Mesenteric fat pad (tissue), 1 donor: ENCODE data around the gene ELMO1. TPM values are rescaled to one million over a fixed set of nuclear protein-coding genes. Genes with fewer than 3 reads are reported as not detected.

ENCODE experiments used
- DNase-seq: peaks from one replicate; pipeline ENCODE4 v3.0.0-alpha.2; 2020; ENCODE audit warnings: low spot score
- total RNA-seq: library from RNA; stranded (reverse); fragmentation: NEBNext Ultra II Directional; extraction: Animal tissue kit (Norgen Biotek cat#: 25700); gene quantifications from one replicate; pipeline ENCODE4 v1.2.1, GENCODE V29; 2021
- donor health status: DM: yes; HTN: yes; CAD: no.

ELMO1 gene
- total RNA-seq, 1 donor from 2014 or later = 48.9 TPM

DNA sequence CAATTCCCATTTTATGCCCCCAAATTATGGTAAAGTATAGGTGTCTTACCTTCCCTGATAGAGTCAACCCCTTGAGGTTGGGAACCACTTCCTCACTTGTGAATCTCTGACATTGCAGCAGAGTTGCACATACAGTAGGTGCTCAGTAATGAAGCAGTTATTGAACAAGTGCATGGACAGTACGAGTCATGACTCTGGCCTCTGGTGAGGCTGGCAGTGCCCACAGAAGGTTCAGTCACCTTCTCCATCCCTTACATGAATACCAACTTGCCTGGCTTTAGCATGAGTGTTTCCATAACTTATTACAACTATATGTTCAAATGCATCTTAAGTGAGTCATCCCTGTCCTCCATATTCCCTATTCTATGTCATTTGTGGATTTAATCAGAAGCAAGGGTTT lies 340.0 kb downstream of the ELMO1 start:
- DNase-seq = no peak

DNA sequence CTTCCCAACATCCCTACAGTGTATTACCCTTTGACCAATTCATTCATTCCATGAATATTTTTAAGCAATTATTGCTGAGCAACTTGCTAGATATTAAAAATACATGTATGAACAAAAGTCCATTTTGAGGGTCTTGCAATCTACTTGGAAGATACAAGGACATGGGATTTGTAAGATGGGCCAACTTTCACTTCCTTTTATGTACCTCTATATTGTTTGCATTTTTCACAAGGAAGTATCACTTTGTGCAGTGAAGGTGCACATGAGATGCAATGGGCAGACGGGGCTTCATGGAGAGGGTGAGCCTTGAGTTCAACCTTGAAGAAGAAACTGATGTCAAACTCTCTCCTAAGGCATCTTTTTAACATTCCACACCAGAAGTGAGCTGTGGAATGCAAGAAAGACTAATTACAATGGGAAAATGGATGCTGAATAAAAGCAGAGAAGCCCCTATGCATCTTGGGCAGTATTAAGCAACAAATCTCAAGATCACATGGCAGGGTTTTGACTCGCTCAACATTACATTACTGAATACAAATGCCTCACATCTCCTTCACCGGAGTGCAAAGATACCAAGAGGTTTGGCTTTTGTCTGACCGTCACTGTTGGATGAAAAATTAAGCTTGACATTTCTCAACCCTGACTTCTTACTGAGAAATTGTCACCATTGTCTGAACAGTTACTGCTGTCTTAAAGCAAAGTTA lies 341.5 kb downstream of the ELMO1 start:
- DNase-seq = no peak

DNA sequence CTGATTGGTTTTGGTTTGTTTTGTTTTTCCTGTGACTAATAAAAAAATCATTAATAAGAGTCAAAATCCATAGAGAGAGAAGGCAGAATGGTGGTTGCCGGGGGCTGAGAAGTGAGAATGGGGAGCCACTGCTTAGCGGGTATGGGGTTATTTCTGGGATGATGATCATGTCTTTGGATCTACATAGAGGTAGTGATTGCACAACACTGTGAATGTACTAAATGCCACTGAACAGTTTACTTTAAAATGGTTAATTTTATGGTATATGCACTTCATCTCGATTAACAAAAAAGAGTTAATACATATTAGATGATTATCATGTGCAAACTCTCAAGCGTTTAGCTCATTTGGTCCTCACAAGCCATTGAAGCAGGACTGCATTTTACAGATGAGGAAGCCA lies 342.9 kb downstream of the ELMO1 start:
- DNase-seq = no peak

DNA sequence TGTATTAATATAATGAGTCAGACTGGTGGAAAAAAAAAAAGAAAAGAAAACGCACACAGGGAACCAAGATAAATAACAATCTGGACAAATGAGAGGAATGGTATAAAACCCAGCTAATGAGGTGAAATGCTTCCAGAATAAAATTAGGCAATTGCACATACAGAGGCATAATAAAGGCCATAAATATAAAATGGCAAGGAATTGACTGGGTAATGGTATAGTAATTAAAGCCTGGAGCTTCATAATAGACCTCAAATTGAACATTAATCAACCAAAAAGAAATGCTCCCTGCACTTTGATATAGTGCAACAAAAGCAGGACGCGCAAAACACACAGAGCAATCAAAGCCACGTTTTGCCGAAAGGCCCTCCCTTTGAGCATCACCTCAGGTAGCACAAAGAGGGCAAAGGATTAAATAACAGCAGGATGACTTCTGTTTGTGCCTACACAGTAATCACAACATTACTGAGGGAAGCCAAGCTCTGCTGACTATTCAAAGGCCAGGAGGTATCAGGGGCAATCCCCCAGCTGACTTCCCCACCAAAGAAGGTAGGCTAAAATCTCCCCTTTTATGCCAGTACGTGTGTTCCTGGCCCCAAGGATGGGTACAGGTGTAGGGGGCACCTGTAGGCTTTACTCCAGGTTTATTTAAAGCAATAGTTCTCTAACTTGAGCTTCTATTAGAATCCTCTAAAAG lies 343.7 kb downstream of the ELMO1 start:
- DNase-seq = no peak

DNA sequence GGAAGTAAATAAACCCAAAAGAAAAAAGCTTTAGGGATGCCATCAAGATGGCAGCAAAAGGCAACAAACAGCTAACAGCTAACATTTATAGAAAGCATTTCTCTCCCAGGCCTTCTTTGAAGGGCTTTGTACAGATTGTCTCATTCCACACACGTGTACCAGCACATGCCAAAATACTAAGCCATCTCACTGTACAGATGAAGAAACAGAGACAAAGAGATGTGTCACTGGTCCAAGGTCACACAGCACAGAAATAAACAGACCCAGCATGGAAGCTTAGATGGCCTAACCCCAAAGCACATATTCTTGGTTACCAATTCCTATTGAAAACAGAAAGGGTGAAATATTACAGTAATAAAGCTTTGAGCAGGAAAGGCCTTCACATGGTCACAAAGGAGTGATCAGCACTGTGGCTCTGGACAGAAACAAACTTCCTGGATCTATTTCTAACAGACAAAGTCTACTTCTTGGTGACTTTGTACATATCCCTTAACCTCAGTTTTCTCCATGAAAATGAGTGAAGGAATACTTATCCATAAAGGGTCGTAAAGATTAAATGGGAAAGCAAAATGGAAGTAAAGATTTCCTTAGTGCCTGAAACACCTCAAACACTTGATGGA lies 346.0 kb downstream of the ELMO1 start:
- DNase-seq = no peak

DNA sequence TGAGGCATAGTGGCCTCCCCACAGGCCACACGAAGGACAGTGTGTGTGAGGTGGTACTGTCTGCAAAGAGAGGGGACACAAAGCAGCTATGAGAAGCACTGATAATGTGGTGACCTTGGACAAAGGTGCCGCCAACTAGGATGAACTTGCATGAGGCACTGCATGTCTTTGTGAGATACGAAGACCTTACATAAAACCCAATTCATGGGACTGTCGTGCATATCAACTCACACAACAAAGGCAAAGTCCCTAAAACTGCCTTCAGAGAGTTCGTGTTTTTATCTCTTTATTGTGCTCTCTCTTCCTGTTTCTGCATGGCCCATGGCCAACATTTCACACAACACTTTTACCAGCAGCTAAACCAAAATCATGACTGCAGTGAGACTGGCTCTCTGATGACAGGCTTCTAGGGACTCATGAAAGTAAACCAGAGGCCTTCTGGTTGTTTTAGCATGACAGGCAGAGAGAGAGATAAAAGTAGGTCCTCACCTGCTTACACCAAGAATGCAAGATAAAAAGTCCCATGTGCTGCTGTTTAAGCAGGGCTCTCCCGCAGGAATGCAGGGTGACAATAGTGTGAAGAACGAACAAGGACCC lies 347.8 kb downstream of the ELMO1 start:
- no peak for DNase-seq

DNA sequence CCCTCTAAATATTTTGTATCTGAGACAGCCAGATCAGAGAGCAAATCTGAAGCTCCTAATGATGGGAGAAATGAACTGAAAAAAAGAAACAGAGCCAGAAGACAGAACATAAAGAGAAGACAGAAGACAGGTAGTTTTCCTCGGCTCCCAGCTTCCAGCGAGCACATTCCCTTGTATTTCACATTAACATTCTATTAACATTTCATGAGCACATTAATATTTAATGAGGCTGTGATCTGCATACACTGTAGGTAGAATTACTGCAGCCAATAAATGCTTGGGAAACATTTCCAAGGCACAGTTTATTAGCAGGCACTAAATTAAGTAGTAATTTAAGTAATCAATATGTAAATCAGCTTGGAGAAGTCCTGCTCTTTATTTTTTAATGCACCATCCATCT lies 349.9 kb downstream of the ELMO1 start:
- no peak for DNase-seq

DNA sequence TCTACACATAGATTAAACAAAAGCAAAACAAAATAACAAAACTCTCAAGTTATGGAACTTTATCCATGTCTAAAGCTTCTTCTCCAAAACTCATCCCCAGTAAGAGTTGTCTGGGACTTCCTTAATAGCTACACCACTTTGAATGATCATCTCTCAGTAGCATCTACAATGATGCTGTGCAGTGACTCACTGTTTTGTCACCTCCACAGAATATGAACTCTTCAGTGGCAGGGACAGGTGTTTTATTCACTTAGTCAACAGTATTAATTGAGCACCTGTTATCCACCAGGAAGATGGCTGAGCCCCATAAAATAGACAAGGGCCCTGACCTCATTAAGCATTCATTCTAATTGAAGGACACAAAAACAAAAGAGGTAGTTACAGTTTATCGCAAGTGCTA lies 350.7 kb downstream of the ELMO1 start:
- DNase-seq = no peak

DNA sequence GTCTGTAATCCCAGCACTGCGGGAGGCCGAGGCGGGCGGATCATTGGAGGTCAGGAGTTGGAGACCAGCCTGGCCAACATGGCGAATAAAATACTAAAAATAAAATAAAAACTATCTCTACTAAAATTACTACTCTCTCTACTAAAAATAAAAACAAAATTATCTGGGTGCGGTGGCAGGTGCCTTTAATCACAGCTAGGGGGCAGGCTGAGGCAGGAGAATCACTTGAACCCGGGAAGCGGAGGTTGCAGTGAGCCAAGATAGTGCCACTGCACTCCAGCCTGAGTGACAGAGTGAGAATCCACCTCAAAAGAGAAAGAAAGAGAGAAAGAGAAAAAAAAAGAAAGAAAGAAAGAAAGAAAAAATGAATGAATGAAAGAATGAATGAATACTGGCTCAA lies 351.4 kb downstream of the ELMO1 start:
- DNase-seq = no peak

DNA sequence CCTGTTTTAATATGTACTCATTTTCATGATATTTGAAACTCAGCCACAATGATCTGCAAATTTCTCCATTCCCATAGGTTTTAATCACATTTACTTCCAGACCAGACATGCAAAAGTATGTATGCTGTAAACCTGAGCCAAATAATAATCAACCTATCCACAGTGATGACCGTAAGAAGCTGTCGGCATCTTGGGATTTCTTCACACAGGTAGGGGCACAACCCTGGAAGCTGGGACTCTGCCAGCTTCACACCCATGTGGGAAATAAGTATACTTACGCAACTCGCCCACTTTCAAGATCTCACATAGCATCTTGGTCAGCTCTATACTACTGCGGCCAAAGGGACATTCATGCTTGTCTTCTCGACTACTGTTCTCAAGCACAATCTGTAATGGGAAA lies 352.3 kb downstream of the ELMO1 start:
- DNase-seq = no peak

DNA sequence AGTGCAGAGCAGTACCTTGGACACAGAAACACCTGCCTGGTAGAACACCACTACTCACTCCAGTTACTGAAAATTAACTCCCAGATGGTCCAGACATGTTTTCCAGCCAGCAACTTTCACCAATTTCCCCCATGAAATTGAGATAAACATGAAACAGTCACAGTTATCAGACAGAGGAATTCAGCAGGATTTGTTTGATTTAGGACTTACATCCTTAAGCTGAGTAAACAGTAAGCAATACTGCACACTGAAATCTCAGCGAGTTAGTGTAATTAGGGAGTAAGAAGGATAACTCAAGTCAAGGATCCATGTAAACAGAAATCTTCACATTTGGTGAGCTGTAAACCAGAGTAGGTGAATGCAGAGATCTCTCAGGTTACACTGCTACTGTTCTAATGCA lies 353.5 kb downstream of the ELMO1 start:
- no peak for DNase-seq

DNA sequence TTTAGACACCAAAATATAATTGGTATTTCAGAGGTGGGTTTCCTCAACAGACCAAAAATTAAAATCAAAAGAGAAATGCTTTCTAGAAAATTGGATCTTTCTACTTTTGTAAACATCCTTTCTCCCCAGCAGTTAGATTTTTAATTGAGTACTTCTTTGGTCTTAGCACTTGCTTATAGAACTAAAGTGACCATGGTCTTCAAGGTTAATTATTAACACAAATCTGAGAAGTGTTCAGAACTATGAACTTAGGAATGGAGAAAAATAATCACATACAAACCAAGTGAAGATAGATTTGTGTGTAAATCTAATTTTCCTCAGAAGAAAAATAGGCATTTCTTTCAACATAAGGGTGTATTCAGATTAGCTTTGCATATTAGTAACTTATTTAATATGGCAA lies 355.4 kb downstream of the ELMO1 start:
- no peak for DNase-seq

DNA sequence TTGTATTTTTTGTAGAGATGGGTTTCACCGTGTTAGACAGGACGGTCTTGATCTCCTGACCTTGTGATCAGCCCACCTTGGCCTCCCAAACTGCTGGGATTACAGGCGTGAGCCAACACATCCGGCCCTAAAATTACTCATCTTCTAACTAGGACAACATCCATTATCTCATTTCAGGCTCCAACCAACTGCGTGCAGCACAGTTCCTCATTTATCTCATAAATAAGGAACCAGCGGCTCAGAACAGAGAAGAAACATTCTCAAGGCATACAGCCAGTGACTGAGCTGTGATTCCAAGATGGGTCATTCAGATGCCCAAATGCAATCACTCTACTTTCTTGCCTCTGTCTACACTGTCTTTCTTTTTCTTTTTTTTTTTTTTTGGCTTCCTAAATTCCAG lies 356.1 kb downstream of the ELMO1 start:
- no peak for DNase-seq

DNA sequence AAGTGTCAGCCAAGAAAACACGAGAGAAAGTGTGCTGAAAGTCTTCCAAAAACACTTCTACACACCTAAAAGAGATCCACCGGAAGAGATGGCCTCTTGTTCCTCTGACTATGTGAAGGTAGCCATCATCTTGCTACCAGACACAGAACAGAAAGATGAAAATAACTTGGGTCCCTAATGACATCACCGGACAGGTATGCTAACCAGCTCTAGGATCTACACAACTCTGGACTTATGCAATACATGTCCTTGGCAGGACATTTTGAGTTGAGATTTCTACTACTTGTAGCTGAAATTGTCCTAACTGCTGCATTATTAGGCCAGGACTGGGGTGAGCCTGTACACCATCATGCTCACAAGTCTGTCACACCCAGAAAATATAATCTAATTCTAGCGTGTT lies 358.7 kb downstream of the ELMO1 start:
- no peak for DNase-seq

DNA sequence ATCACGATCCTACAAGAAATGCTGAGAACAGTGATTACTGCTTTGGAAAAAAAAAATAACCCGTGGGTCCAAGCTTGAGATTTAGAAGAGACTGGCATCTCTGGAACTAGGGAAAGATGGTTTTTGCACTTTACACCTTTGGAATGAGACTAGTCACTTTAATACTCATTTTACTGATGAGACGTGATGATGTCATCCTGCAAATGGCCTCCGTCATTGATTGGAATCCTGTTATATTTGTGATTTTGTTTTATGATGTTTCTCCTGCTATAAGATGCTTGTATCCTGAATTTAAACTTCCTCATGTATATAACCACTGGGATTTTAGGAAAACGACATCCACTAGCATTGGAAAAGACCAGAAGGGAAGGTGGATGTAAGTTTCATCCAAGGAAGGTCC lies 363.1 kb downstream of the ELMO1 start:
- no peak for DNase-seq

DNA sequence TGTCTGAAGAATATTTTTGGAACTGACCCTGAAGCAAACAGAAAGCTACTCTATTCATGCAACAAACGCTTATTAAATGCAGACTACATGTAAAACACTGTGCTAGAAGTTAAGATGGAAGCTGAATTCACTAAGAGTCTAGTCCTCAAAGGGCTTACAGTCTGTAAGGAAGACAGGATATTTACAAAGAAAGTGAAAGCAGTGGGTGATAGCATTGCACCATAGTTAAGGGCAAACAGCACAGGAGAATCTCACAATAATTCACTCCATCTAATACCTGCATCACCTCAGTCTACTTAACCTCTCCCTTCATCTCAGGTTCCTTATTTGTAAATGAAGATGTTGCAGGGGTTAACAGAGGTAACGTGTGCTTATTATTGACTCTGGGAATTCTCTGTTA lies 364.4 kb downstream of the ELMO1 start:
- no peak for DNase-seq

DNA sequence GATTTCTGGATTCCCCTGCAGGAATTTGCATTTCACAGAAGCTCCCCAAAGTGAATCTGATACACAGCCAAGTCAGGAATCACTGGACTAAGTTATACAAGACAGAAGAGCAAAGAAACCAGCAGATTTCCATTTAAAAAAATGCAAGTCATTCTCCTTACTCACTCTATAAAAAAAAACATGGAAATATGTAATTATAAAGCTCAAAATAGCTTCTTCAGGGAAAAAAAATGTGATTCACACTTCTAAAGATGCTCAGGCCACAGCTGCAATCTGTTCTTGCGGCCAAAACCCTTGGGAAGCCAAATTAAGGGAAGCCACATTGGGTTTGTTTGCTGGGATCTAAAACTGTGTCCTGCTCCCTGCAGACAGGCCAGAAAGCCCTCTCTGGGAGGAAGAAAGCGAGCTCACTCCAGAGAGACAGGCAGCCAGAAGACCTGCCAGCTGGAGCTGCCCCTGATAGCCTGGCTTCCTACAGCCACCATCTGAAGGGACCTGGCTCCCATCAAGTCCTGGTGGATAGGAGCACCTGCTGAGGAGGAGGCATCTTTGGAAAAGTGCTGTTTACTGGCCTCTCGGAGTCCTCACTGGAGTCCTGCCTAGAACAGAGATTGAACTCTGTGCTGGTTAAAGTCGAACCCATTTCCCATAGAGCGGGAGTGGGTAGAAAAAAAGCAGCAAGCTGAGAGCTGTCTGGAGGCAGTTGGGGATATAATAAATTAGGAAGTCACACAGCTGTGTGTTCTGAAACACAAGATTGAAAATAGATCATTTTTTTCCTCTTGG lies 365.2 kb downstream of the ELMO1 start:
- DNase-seq = no peak

DNA sequence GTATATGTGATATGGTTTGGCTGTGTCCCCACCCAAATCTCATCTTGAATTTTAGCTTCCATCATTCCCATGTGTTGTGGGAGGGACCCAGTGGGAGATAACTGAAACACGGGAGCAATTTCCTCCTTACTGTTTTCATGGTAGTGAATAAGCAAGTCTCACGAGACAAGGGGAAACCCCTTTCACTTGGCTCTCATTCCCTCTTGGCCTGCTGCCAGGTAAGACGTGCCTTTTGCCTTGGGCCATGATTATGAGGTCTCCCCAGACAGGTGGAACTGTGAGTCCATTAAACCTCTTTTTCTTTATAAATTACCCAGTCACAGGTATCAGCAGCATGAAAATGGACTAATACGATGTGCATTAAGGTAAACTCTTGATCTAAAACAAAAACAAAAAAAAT lies 367.2 kb downstream of the ELMO1 start:
- DNase-seq = no peak

DNA sequence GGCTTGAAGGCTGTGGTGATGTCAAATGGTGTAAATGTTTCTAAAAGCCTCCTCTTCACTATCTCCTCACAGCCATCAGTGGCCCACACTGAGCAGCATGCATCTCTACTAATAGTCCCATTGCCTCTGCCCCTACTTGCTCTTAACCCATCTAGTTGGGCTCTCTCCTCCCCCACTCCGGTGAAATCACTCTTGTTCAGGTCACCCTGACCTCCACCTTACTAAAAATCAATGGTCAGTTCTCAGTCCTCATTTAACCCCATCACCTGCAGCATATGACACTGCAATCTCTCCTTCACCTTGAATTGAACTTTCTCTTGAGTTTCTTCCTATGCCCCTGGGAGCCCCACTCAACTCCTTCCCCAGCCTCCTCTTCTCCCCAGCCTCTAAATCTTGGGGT lies 369.2 kb downstream of the ELMO1 start:
- DNase-seq = no peak

DNA sequence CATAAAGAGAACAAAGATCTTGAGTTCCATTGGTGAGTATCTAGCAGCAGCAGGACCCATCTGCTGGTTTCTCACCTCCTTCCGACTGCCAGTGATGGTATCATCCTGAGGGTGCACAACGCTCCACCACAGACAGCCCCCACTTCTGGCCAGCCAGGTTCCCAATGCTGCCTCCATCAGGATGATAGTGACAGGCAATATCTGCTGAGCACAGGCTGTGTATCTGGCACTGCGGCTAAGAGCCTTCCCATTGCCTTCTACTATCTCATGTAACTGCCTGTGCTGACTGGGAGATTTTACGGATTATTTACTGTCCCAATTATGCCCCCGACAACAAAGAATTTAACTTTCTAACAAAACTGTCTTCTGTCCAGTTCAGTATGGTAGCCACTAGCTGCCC lies 372.0 kb downstream of the ELMO1 start:
- no peak for DNase-seq

DNA sequence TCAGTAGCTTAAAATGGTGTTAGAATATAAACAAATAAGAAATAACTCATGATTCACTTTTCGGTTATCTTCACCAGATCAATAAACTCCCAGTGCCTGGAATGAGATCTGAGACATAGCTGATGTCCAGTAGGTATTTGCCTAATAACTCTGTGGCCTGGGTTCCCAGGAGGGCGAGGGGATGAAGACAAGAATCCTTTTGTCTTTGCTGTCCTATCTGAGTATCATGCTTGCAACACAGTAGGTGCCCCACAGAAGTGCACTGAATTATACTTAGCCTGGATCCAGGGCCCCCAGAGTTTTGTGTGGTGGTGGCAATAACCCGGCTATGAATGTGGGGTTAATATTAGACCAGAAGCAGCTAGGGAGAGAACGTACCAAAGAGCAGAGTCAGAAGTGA lies 374.3 kb downstream of the ELMO1 start:
- no peak for DNase-seq

DNA sequence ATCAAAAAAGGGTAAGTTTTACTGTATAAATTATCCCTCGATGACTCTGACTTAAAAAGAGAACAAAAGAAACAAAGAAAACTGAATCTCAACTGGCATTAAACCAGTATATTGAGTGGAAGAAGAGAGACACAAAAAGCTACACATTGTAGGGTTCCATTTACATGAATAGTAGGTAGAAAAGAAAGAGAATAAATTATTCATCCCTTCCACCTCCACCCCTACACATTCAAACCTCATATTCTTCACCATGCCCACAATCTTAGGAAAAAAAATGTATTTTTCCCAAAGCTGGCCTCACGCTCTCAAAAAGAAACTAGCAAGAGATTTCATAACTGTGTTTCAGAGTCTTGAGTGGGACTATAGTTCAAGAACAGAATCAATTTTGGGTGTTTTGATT lies 377.5 kb downstream of the ELMO1 start:
- DNase-seq = no peak
